Keratinocyte (primary cell): ENCODE results near the gene GATAD1.
"Not testable (repeated sequence)": the region's sequence is repeated elsewhere in the genome, so short reads cannot be mapped to it uniquely, and the experiment has no call there.

Experiments
- CTCF ChIP-seq, 3 experiments: IDR thresholded peaks in 1 of 3; conservative IDR thresholded peaks in 1 of 3; optimal IDR thresholded peaks in 1 of 3; 2 replicates in 2 of 3; 3 replicates in 1 of 3; pipeline versions ENCODE3 to v1.5.1; 2011; ENCODE audit warnings: low read length in 3 of 3, mild to moderate bottlenecking in 3 of 3, moderate library complexity in 2 of 3, control low read depth in 1 of 3, inconsistent platforms in 1 of 3; ENCODE audit not compliant: insufficient read depth in 2 of 3; ENCODE audit errors: extremely low read depth in 1 of 3
- EZH2 ChIP-seq: IDR thresholded peaks from one replicate; pipeline ENCODE4 v1.6.1; 2012; ENCODE audit warnings: inconsistent platforms, mild to moderate bottlenecking, low read length, moderate library complexity

- TF ChIP-seq CTCF (optimal IDR thresholded peaks at IDR 0.05 in 1 of 3, IDR thresholded peaks at IDR 0.05 in 1 of 3, conservative IDR thresholded peaks at IDR 0.05 in 1 of 3; ENCODE audit: extremely low read depth in 1 of 3, insufficient read depth in 2 of 3, low read length in 3 of 3); EZH2: not testable (repeated sequence)
Measured at GRCh38 chr7:92477681-92478080, 30.4 kb downstream of the GATAD1 start, which contains the start of gene ERVW-1.
